ENCODE results near the gene DNASE2B.
"Not testable (repeated sequence)": the region's sequence is repeated elsewhere in the genome, so short reads cannot be mapped to it uniquely, and the experiment has no call there.

DNASE2B gene

GRCh38 chr1:84434801-84435549, 36.7 kb downstream of the DNASE2B start:
- DNase-seq (ENCODE audit: low spot score), result no peak
- Histone ChIP-seq H3K27ac (no peak overlapping the region), H3K4me3 (no peak overlapping the region)
- TF ChIP-seq CTCF (IDR thresholded peaks at IDR 0.05), result no peak

GRCh38 chr1:84436876-84437655, 38.8 kb downstream of the DNASE2B start:
- Histone ChIP-seq H3K4me3 (no peak overlapping the region), H3K27ac (peak overlapping the region in 1 of 2 donors; percentile 17)
- no peak for DNase-seq (ENCODE audit: low spot score)
- no peak for TF ChIP-seq CTCF (IDR thresholded peaks at IDR 0.05)

GRCh38 chr1:84442256-84442655, 44.0 kb downstream of the DNASE2B start:
- Histone ChIP-seq H3K27ac (no peak overlapping the region), H3K4me3 (no peak overlapping the region)
- no peak for DNase-seq (ENCODE audit: low spot score)
- TF ChIP-seq CTCF (IDR thresholded peaks at IDR 0.05), result peak; percentile 23

- not testable (repeated sequence) for DNase-seq (ENCODE audit: low spot score); H3K27ac ChIP-seq; H3K4me3 ChIP-seq
These were observed 44.7 kb downstream of the DNASE2B start for GRCh38 chr1:84442747-84443646.

- not testable (repeated sequence) for H3K27ac ChIP-seq; H3K4me3 ChIP-seq; DNase-seq (ENCODE audit: low spot score)
These were observed 50.4 kb downstream of the DNASE2B start for GRCh38 chr1:84448704-84449103.

GRCh38 chr1:84450910-84451309, 52.6 kb downstream of the DNASE2B start:
- Histone ChIP-seq H3K4me3 (no peak overlapping the region), H3K27ac (no peak overlapping the region)
- no peak for DNase-seq (ENCODE audit: low spot score)
- TF ChIP-seq CTCF (IDR thresholded peaks at IDR 0.05), result no peak

GRCh38 chr1:84452436-84452835, 54.2 kb downstream of the DNASE2B start:
- no peak for TF ChIP-seq CTCF (IDR thresholded peaks at IDR 0.05)
- Histone ChIP-seq H3K4me3 (no peak overlapping the region), H3K27ac (no peak overlapping the region)
- no peak for DNase-seq (ENCODE audit: low spot score)
